ENCODE data around the gene MIPEP.
A peak's percentile ranks its signal among the peaks of the same experiment; 100 is the strongest.

MIPEP gene

GRCh38 chr13:23799945-23800344, 89.3 kb downstream of the MIPEP start:
- TF ChIP-seq, protein P1, sequence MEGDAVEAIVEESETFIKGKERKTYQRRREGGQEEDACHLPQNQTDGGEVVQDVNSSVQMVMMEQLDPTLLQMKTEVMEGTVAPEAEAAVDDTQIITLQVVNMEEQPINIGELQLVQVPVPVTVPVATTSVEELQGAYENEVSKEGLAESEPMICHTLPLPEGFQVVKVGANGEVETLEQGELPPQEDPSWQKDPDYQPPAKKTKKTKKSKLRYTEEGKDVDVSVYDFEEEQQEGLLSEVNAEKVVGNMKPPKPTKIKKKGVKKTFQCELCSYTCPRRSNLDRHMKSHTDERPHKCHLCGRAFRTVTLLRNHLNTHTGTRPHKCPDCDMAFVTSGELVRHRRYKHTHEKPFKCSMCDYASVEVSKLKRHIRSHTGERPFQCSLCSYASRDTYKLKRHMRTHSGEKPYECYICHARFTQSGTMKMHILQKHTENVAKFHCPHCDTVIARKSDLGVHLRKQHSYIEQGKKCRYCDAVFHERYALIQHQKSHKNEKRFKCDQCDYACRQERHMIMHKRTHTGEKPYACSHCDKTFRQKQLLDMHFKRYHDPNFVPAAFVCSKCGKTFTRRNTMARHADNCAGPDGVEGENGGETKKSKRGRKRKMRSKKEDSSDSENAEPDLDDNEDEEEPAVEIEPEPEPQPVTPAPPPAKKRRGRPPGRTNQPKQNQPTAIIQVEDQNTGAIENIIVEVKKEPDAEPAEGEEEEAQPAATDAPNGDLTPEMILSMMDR (IDR thresholded peaks at IDR 0.05; ENCODE audit: insufficient read depth, low read depth, low read length, missing control alignments): no peak
- H3K4me3 ChIP-seq (ENCODE audit: low read depth, low read length): no peak overlapping the region; the same call in 1 of the 2 replicates
- peak; percentile 94 for DNase-seq (ENCODE audit: low read depth)

GRCh38 chr13:23797276-23797903, 91.8 kb downstream of the MIPEP start:
- no peak overlapping the region for H3K4me3 ChIP-seq (ENCODE audit: low read depth, low read length)
- DNase-seq (ENCODE audit: low read depth): no peak
- TF ChIP-seq, protein P1 (IDR thresholded peaks at IDR 0.05; ENCODE audit: insufficient read depth, low read depth, low read length, missing control alignments): no peak

GRCh38 chr13:23796551-23796950, 92.6 kb downstream of the MIPEP start:
- TF ChIP-seq, protein P1 (IDR thresholded peaks at IDR 0.05; ENCODE audit: insufficient read depth, low read depth, low read length, missing control alignments): no peak

DNA sequence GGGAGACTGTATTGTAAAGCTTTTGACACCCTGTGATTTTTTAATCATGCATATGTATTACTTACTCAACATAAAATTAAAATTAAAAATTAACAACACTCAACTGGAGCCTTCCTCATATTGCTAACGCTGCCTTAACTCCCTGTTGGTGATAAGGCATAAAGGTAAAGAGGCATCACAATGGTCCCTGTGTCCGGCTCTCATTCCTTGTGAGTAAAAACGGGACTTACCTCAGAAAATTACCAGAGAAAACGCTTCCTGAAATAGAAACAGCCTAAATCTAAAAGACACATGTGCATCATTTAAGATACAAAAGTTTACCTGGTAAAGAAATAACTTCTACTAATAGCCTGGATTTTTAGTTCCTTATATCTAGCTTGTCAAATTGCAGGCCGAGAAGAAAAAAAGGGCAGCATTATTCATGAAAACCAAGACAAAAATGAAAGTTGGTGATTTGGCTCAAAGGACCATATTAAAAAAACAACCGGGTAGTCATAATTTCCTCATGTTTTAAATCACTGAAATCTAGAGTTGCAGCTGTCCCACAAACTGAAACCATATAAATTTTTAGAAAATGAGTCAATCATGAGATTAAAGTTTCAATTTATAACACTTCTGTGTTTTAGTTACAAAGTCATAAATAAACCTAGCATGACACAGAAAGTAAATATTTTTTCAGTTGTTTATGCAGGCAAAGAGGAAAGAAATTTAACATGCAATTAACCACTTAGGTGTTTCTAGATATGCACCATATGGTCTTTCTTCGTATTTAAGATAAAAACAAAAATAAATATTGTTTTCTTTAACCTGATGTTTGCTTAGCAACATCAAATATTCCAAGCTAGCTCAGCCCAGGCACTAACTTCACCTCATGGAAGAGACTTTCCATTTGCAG, 94.7 kb downstream of the MIPEP start:
- H3K4me3 ChIP-seq (ENCODE audit: low read depth, low read length): peak overlapping the region; percentile 48
- peak; percentile 87 for DNase-seq (ENCODE audit: low read depth)
- TF ChIP-seq, protein P1 (IDR thresholded peaks at IDR 0.05; ENCODE audit: insufficient read depth, low read depth, low read length, missing control alignments): no peak

More at GRCh38 chr13:23796551-23796950, 92.6 kb downstream of the MIPEP start:
- no peak for DNase-seq (ENCODE audit: low read depth)
- H3K4me3 ChIP-seq (ENCODE audit: low read depth, low read length): no peak overlapping the region

GRCh38 chr13:23793711-23794110, 95.5 kb downstream of the MIPEP start:
- TF ChIP-seq, protein P1 (IDR thresholded peaks at IDR 0.05; ENCODE audit: insufficient read depth, low read depth, low read length, missing control alignments): no peak
- peak overlapping the region; percentile 48 for H3K4me3 ChIP-seq (ENCODE audit: low read depth, low read length)

DNA sequence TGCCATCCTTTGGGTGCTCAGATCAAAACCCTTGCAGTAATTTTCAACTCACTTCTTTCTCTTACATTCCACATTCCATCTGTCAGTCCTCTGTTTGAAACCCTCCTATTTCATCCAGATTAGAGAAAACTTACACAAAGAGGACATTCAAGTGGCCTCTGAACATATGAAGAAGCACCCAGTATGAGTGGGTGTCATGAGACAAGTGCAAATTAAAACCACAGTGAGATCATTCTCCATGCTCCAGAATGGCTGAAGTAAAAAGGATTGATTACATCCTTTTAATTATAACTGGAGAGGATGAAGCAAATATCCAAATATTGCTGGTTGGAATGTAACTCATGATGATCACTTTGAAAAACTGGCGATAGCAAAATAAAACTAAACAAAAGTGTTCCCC, 96.5 kb downstream of the MIPEP start:
- TF ChIP-seq, protein P1 (IDR thresholded peaks at IDR 0.05; ENCODE audit: insufficient read depth, low read depth, low read length, missing control alignments): no peak
- H3K4me3 ChIP-seq (ENCODE audit: low read depth, low read length): no peak overlapping the region
- no peak for DNase-seq (ENCODE audit: low read depth)

More at GRCh38 chr13:23793711-23794110, 95.5 kb downstream of the MIPEP start:
- no peak for DNase-seq (ENCODE audit: low read depth)
